Measurements from ENCODE around the gene DOK3. TPM values are rescaled to one million over a fixed set of nuclear protein-coding genes. Genes with fewer than 3 reads are reported as not detected.

Gene DOK3
- total and polyA plus RNA-seq, 2 of the 13 experiments (the other 11 are each of a cell fraction or from before 2014, with no cell fraction given): 1.4 to 1.5 TPM

DNA sequence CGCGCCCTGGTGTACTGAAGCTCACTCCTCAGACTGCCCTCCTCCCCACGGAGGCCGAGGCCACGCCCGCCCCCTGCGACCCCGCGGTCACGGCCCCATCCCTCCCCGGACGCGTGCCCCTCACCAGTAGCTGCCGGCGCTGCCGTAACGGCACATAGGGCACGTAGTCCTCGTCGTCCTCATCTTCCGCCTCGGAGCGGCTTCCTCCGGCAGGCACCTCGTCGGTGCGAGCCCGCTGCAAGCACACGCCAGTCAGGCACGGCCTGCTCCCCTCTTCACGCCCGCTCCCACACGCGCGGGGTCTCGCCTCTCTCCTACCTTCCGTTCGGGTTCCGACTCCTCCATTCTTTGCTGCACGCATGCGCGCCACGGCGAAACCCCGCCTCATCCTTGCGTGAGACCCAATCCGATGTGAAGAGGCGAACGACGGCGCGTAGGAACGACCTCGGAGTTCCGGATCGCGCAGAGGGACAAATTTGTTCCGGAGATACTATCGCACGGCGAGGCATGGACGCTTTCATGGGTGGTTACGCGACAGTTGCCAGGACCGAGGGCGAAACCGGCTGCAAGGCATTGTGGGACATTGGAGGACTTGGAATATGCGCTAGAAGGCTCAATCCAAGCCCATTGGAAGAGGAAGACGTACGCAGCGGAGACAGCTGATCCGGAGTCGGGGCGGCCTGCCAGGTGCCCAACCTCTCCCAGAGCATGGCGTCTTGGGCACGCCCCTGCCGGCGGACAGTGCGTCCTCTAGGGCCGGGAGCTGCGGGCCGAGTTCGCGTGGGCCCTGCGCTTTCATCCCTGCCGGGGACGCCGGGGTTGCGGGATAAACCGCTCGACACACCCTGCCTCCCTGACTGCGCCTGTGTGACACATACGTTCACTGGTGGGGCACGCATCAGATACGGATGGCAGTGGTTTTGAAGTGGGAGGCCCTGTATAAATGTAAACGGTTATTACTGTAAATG lies 7.3 kb upstream of the DOK3 start, which contains the start of gene DDX41 (continued):
- TF ChIP-seq ZBED4 (CRISPR knock-in tag; IDR thresholded peaks at IDR 0.05; ENCODE audit: borderline replicate concordance) (peak; percentile 65; the same call in 1 of the 2 replicates), GATA4 (IDR thresholded peaks at IDR 0.05; ENCODE audit: borderline replicate concordance, low read depth) (peak; percentile 70), MYC (CRISPR knock-in tag; IDR thresholded peaks at IDR 0.05; ENCODE audit: borderline replicate concordance) (peak; percentile 92), ATF4 (CRISPR knock-in tag; IDR thresholded peaks at IDR 0.05) (peak in 1 of 2 experiments; percentile 90; a peak in 2 of 4 replicates), SP140L (CRISPR knock-in tag; IDR thresholded peaks at IDR 0.05; ENCODE audit: borderline replicate concordance) (peak; percentile 74; the same call in 1 of the 2 replicates), RFX3 (CRISPR knock-in tag; IDR thresholded peaks at IDR 0.05) (peak; percentile 56; the same call in 1 of the 2 replicates), ZNF589 (CRISPR knock-in tag; conservative IDR thresholded peaks at IDR 0.05) (peak; percentile 84), KLF16 (CRISPR knock-in tag; IDR thresholded peaks at IDR 0.05) (peak; percentile 67 to 87; a peak in 3 of 4 replicates), ZNF33A (CRISPR knock-in tag; IDR thresholded peaks at IDR 0.05; ENCODE audit: borderline replicate concordance) (no peak), ZNF879 (CRISPR knock-in tag; IDR thresholded peaks at IDR 0.05) (no peak), MYNN (CRISPR knock-in tag; IDR thresholded peaks at IDR 0.05; ENCODE audit: low read depth) (0 out of 2 replicates have a peak, but pooled peaks have one; percentile 87), ZNF430 (CRISPR knock-in tag; IDR thresholded peaks at IDR 0.05) (0 out of 2 replicates have a peak, but pooled peaks have one; percentile 61), MIXL1 (CRISPR knock-in tag; IDR thresholded peaks at IDR 0.05) (peak; percentile 74; the same call in 1 of the 2 replicates), ZNF282 (IDR thresholded peaks at IDR 0.05; ENCODE audit: partially characterized antibody) (no peak), ZNF75D (CRISPR knock-in tag; IDR thresholded peaks at IDR 0.05; ENCODE audit: borderline replicate concordance) (no peak), ZNF790 (CRISPR knock-in tag; IDR thresholded peaks at IDR 0.05; ENCODE audit: borderline replicate concordance) (0 out of 2 replicates have a peak, but pooled peaks have one; percentile 24), MXD1 (CRISPR knock-in tag; IDR thresholded peaks at IDR 0.05) (peak; percentile 82), ZNF468 (CRISPR knock-in tag; IDR thresholded peaks at IDR 0.05) (no peak)
- TF ChIP-seq, protein P1, sequence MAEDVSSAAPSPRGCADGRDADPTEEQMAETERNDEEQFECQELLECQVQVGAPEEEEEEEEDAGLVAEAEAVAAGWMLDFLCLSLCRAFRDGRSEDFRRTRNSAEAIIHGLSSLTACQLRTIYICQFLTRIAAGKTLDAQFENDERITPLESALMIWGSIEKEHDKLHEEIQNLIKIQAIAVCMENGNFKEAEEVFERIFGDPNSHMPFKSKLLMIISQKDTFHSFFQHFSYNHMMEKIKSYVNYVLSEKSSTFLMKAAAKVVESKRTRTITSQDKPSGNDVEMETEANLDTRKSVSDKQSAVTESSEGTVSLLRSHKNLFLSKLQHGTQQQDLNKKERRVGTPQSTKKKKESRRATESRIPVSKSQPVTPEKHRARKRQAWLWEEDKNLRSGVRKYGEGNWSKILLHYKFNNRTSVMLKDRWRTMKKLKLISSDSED (CRISPR knock-in tag; IDR thresholded peaks at IDR 0.05): peak; percentile 41; the same call in 1 of the 2 replicates
